ENCODE measurements around the gene MAGEF1.

- no peak for TF ChIP-seq CTCF (IDR thresholded peaks at IDR 0.05; ENCODE audit: low read length)
- TF ChIP-seq EZH2 (IDR thresholded peaks at IDR 0.05; ENCODE audit: borderline replicate concordance, low read length): no peak
Observed at GRCh38 chr3:184740509-184741258, 28.8 kb upstream of the MAGEF1 start.

Data from OCI-LY1 (cell line).